Embryonic facial prominence (tissue), 1 donor: ENCODE measurements around the gene EPN2.

ENCODE experiments used
- DNase-seq: peaks from one replicate; pipeline ENCODE4 v3.0.0-alpha.2; 2016; ENCODE audit errors: extremely low spot score

EPN2 gene

GRCh38 chr17:19381741-19382444, 144.7 kb downstream of the EPN2 start:
- no peak for DNase-seq

- no peak for DNase-seq
These were observed 145.6 kb downstream of the EPN2 start for GRCh38 chr17:19382531-19383444.

GRCh38 chr17:19383681-19384470, 146.7 kb downstream of the EPN2 start:
- no peak for DNase-seq

GRCh38 chr17:19384723-19385391, 147.7 kb downstream of the EPN2 start:
- DNase-seq = peak; percentile 75

- no peak for DNase-seq
These were observed 148.4 kb downstream of the EPN2 start for GRCh38 chr17:19385521-19385983.
